ENCODE data around the gene P3H4.

Gene P3H4

DNA sequence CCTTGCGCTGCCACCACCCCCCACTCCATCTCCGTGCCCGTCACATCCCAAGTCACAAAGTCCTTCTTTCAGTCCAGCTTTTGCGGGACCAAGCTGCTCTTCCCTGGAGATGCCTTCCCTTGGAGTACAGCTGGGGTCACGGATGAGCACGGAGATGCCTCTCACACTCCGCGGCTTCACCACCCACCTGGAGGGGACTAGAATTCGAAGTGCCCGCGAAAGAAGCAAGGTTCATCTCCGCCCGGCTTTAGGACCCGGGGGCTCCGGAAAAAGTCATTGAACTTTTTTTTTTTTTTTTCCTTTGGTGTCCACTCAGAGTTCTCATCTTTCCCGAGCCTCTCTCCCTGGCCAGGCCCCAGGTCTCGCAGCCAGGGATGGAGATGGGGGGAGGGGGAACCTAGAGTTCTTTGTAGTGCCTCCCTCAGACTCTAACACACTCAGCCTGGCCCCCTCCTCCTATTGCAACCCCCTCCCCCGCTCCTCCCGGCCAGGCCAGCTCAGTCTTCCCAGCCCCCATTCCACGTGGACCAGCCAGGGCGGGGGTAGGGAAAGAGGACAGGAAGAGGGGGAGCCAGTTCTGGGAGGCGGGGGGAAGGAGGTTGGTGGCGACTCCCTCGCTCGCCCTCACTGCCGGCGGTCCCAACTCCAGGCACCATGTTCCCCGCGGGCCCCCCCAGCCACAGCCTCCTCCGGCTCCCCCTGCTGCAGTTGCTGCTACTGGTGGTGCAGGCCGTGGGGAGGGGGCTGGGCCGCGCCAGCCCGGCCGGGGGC lies 817 bp upstream of the P3H4 start, which contains the start of gene FKBP10:
Gene FKBP10 (plus strand): TSS at position 624 of the 771 bp plus-strand sequence. CDS start 31 bp downstream, at position 655.
- ChIA-PET POLR2A (interaction anchor here (0.6 to 2.2 kb wide), 9 partner anchors 10 to 508 kb away, joined by 3 to 8 read pairs (median 4); partner anchors contain the start of genes ACLY and KLHL11), CTCF (interaction anchor here (1.1 to 6.1 kb wide), 8 partner anchors 12 to 123 kb away, joined by 4 to 105 read pairs (median 7); no protein-coding TSS in a partner anchor)
- DNase-seq (ENCODE audit: low read depth, low spot score) = no peak
- peak within 1 kb of the TSS; percentile 87 for H3K4me3 ChIP-seq (ENCODE audit: low read depth, low read length)
- TF ChIP-seq CTCF (IDR thresholded peaks at IDR 0.05; ENCODE audit: insufficient read depth, low read length, missing control alignments) = no peak

DNA sequence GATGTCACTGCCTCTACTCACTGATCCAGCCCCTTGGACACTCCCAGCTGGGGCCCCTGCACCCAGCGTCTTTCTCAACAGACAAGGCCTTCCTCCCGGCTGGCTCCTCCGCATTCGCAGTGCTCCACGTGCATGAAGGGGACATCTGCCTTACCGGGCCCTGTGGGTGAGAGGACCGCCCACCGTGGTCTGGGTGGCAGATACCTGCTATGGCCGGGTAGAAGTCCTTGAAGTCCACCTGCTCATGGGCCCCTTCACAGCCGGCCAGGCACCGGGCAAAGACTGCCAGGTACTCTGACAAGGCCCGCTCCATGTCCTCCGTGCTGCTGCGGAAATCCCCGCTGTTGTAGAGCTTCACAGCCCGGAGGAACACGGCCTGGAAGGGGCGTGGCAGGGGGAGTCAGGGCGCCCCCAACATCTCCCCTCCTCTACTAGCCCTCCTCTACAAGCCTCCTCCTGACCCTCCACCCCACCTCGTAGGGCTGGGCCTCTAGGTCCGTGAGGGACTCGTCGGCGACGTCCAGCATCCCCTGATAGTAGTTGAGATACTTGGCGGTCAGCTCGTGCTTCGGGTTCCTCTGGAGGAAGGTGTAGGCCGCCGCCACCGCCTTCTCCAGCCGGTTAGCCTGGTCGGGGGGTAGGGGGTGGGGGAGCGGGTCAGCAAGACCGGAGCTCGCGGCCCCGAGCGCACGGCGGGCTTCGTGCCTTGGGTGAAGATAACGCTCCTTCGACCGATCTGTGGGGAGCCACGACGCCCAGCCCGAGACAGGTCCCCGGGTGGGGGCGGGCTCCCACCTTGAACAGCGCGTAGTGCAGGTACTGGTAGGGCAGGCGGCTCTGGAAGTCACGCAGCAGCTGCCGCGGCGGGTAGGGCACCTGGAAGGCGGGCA lies 845 bp downstream of the P3H4 start:
- CTCF ChIA-PET = interaction anchor here (0.8 to 6.1 kb wide), 23 partner anchors 9 to 121 kb away, joined by 3 to 105 read pairs (median 4); partner anchors contain the start of genes JUP and KLHL11
- POLR2A ChIA-PET = interaction anchor here (0.6 to 2.2 kb wide), 8 partner anchors 10 to 1549 kb away, joined by 3 to 8 read pairs (median 4); partner anchors contain the start of genes ACLY and DNAJC7
- DNase-seq (ENCODE audit: low read depth, low spot score) = no peak
- TF ChIP-seq CTCF (IDR thresholded peaks at IDR 0.05; ENCODE audit: insufficient read depth, low read length, missing control alignments) = no peak
- peak overlapping the region; percentile 87 for H3K4me3 ChIP-seq (ENCODE audit: low read depth, low read length)

DNA sequence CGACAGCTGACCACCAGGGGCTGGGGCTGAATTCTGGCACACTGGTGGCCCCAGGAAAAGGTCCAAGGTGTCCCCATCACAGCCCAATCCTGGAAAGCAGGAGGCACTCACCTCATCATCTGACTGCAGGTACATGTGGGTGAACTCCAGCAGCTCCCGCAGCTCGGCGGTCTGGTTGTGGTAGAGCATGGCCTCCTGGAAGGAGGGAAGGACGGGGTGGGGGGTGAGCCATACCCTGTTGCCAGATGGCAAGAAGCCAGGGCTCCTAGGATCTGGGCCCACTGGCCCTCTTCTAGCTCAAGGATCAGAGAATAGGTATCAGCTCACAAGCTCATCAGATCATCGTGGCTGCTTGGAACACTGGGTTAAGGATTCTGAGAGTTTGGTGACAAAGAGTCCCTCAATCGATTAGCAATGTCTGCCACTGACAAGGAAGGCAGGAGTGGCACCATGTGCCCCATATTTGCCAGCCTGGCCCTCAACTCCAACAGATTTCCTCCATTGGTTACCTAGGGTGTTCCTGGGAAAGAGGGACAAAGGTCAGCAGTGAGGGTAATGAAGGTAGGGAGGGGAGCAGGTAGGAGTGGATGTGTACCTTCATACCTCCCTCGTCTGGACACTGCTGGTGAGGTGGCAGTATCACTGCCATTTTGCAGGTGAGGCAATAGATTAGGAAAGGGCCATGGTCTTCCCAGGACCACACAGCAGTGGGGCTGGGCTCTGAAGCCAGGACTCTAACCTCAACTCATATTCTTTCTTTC lies 4.9 kb downstream of the P3H4 start:
- no peak for DNase-seq (ENCODE audit: low read depth, low spot score)
- ChIA-PET CTCF (interaction anchor here (1.3 to 1.5 kb wide), 3 partner anchors 8 to 111 kb away, joined by 3 to 7 read pairs (median 5); no protein-coding TSS in a partner anchor), POLR2A (no interaction called here)
- no peak for TF ChIP-seq CTCF (IDR thresholded peaks at IDR 0.05; ENCODE audit: insufficient read depth, low read length, missing control alignments)
- no peak overlapping the region for H3K4me3 ChIP-seq (ENCODE audit: low read depth, low read length)

- no peak for DNase-seq (ENCODE audit: low read depth, low spot score)
- no peak for TF ChIP-seq CTCF (IDR thresholded peaks at IDR 0.05; ENCODE audit: insufficient read depth, low read length, missing control alignments)
- POLR2A ChIA-PET = interaction anchor here (1.0 kb wide), 1 partner anchor 115 kb away, joined by 3 read pairs; the partner anchor contains the start of gene ACLY
- H3K4me3 ChIP-seq (ENCODE audit: low read depth, low read length) = no peak overlapping the region
- CTCF ChIA-PET = interaction anchor here (1.4 to 11.3 kb wide), 11 partner anchors 7 to 156 kb away, joined by 4 to 189 read pairs (median 21); partner anchors contain the start of genes FKBP10, HAP1 and P3H4
Observed at GRCh38 chr17:41803049-41804020, 8.4 kb downstream of the P3H4 start.

Data from AG04449 (cell line).